ENCODE measurements around the gene KCNAB1. TPM values are rescaled to one million over a fixed set of nuclear protein-coding genes. Genes with fewer than 3 reads are reported as not detected.

Gene KCNAB1
- polyA plus RNA-seq, 1 donor (not counting 4 experiments of a cell fraction or from before 2014, with no cell fraction given) = 0.03 TPM

GRCh38 chr3:156516284-156516683 lies 395.9 kb downstream of the KCNAB1 start:
- H3K79me2 ChIP-seq (ENCODE audit: control insufficient read depth, insufficient read depth, low read length) = no peaks in the 10 kb centered on the region
- no peak overlapping the region for H3K27ac ChIP-seq (ENCODE audit: control insufficient read depth, insufficient read depth, low read length)
- no peaks in the 10 kb centered on the region for H3K9me1 ChIP-seq (ENCODE audit: control insufficient read depth, extremely low read depth, insufficient read depth, low read length)
- TF ChIP-seq CTCF (optimal IDR thresholded peaks at IDR 0.05 in 1 of 3, IDR thresholded peaks at IDR 0.05 in 1 of 3, conservative IDR thresholded peaks at IDR 0.05 in 1 of 3; ENCODE audit: extremely low read depth in 1 of 3, insufficient read depth in 2 of 3, low read length in 3 of 3) (no peak), EZH2 (IDR thresholded peaks at IDR 0.05; ENCODE audit: low read length) (no peak)
- no peak for DNase-seq (ENCODE audit: low read depth, low spot score)
- H3K36me3 ChIP-seq (ENCODE audit: control insufficient read depth in 2 of 2, extremely low read depth in 1 of 2, insufficient read depth in 2 of 2, low read length in 2 of 2) = no peaks in the 10 kb centered on the region
- no peak for FAIRE-seq
- no peak overlapping the region for H3K4me2 ChIP-seq (ENCODE audit: control insufficient read depth, extremely low read depth, insufficient read depth, low read depth, low read length)
- dilution Hi-C loops (cut with MboI; ENCODE audit: extremely low pct_ligation_motif_present, low sequenced_read_pairs) = loop anchor here (25.0 kb wide), 2 partner anchors 354 to 504 kb away; no protein-coding TSS in a partner anchor
- no peaks in the 10 kb centered on the region for H3K9me3 ChIP-seq (ENCODE audit: control insufficient read depth, low read depth, low read length)
- no peaks in the 10 kb centered on the region for H3K4me1 ChIP-seq (ENCODE audit: control insufficient read depth, extremely low read depth, insufficient read depth, low read length)
- H4K20me1 ChIP-seq (ENCODE audit: control insufficient read depth, extremely low read depth, insufficient read depth, low read length) = no peaks in the 10 kb centered on the region
- H3K9ac ChIP-seq (ENCODE audit: control insufficient read depth, extremely low read depth, insufficient read depth, low read length) = no peak overlapping the region
- no peaks in the 10 kb centered on the region for H3K27me3 ChIP-seq (ENCODE audit: control insufficient read depth, extremely low read depth, insufficient read depth, low read length)
- H2AFZ ChIP-seq (ENCODE audit: control insufficient read depth, low read length) = no peak overlapping the region
- no peak overlapping the region for H3K4me3 ChIP-seq (ENCODE audit: control insufficient read depth in 2 of 3, extremely low read depth in 1 of 3, insufficient read depth in 2 of 3, low read depth in 1 of 3, low read length in 3 of 3)

GRCh38 chr3:156516961-156517360 lies 396.6 kb downstream of the KCNAB1 start:
- FAIRE-seq = no peak

More at GRCh38 chr3:156516961-156517360, 396.6 kb downstream of the KCNAB1 start:
- Histone ChIP-seq H3K27ac (ENCODE audit: control insufficient read depth, insufficient read depth, low read length) (no peak overlapping the region), H3K9ac (ENCODE audit: control insufficient read depth, extremely low read depth, insufficient read depth, low read length) (no peak overlapping the region), H4K20me1 (ENCODE audit: control insufficient read depth, extremely low read depth, insufficient read depth, low read length) (no peaks in the 10 kb centered on the region), H3K4me3 (ENCODE audit: control insufficient read depth in 2 of 3, extremely low read depth in 1 of 3, insufficient read depth in 2 of 3, low read depth in 1 of 3, low read length in 3 of 3) (no peak overlapping the region), H3K27me3 (ENCODE audit: control insufficient read depth, extremely low read depth, insufficient read depth, low read length) (no peaks in the 10 kb centered on the region), H3K4me1 (ENCODE audit: control insufficient read depth, extremely low read depth, insufficient read depth, low read length) (no peaks in the 10 kb centered on the region), H3K79me2 (ENCODE audit: control insufficient read depth, insufficient read depth, low read length) (no peaks in the 10 kb centered on the region), H2AFZ (ENCODE audit: control insufficient read depth, low read length) (no peak overlapping the region), H3K4me2 (ENCODE audit: control insufficient read depth, extremely low read depth, insufficient read depth, low read depth, low read length) (no peak overlapping the region), H3K9me3 (ENCODE audit: control insufficient read depth, low read depth, low read length) (no peaks in the 10 kb centered on the region), H3K36me3 (ENCODE audit: control insufficient read depth in 2 of 2, extremely low read depth in 1 of 2, insufficient read depth in 2 of 2, low read length in 2 of 2) (no peaks in the 10 kb centered on the region), H3K9me1 (ENCODE audit: control insufficient read depth, extremely low read depth, insufficient read depth, low read length) (no peaks in the 10 kb centered on the region)
- dilution Hi-C loops (cut with MboI; ENCODE audit: extremely low pct_ligation_motif_present, low sequenced_read_pairs) = loop anchor here (25.0 kb wide), 2 partner anchors 355 to 505 kb away; no protein-coding TSS in a partner anchor
- TF ChIP-seq EZH2 (IDR thresholded peaks at IDR 0.05; ENCODE audit: low read length) (no peak), CTCF (optimal IDR thresholded peaks at IDR 0.05 in 1 of 3, IDR thresholded peaks at IDR 0.05 in 1 of 3, conservative IDR thresholded peaks at IDR 0.05 in 1 of 3; ENCODE audit: extremely low read depth in 1 of 3, insufficient read depth in 2 of 3, low read length in 3 of 3) (no peak)
- no peak for DNase-seq (ENCODE audit: low read depth, low spot score)

All from keratinocyte (primary cell).